HG03060 (cell line): ENCODE data around the gene FASTKD2.
"Not testable (repeated sequence)": the region's sequence is repeated elsewhere in the genome, so short reads cannot be mapped to it uniquely, and the experiment has no call there.

Source experiments
- ATAC-seq: cut with Tn5 transposase; IDR thresholded peaks from one replicate; pipeline ENCODE4 v1.9.1; 2021; ENCODE audit warnings: low read depth, moderate number of reproducible peaks; ENCODE audit not compliant: unreplicated experiment

Gene FASTKD2

GRCh38 chr2:206784559-206785353 lies 19.4 kb downstream of the FASTKD2 start:
- ATAC-seq = no peak

DNA sequence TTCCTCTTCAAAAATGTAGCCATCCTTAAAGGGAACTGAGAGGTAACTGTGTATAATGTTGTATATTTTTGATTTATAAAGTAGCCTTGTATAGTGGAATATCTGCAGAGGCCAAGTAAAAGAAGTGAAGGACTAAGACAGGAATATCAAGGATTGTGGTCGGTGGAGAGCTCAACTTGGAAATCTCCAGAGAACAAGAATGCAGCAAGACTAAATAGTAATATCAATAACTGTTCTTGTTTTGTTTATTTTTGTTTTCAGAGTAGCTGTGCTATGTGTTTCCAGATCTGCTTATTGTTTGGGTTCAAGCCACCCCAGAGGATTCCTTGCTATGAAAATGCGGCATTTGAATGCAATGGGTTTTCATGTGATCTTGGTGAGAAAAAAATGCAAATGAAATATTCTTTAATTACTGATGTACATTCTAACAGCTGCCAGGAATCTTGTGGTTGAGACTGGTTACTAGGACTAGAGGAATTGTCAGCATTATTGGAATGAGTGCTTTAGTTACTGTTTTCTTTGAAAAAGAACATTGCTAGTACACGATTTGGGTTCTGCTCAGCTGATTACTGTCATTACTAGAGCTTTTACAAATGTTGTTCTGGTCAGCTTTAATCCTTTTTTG lies 25.0 kb downstream of the FASTKD2 start:
- no peak for ATAC-seq

DNA sequence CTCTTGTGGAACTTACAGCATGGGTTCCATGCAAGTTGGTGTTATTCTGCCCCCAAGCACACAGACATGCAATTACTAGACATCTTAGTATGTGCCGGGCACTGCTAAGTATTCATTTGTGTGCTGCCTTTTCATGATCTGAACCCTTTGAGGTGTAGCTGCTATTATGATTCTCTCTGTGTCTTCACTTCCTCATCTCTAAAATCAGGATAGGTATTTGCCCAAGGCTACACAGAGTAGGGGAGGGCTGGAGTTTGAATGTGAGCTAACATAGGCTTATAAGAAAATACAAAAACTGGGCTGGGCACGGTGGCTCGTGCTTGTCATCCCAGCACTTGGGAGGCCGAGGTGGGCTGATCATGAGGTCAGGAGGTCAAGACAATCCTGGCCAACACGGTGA lies 27.2 kb downstream of the FASTKD2 start:
- no peak for ATAC-seq

DNA sequence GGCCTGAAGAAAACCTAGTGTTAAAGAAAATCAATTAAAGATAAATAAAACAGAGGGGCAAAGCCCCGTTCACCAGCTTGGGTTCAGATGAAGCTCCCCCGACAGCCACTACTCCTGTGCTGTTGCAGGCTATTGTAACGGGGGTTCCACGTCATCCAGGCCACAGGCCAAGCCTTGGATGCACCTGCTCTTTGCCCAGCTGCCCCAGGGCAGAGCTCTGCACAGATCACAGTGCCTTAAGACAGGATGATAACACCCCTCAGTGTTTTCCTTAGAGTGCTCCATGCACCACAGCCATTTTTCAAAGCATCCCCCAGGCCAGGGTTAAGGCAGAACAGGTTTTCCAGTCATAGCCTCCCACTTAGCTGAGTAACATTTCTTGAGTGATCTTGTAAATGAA lies 32.0 kb downstream of the FASTKD2 start:
- no peak for ATAC-seq

DNA sequence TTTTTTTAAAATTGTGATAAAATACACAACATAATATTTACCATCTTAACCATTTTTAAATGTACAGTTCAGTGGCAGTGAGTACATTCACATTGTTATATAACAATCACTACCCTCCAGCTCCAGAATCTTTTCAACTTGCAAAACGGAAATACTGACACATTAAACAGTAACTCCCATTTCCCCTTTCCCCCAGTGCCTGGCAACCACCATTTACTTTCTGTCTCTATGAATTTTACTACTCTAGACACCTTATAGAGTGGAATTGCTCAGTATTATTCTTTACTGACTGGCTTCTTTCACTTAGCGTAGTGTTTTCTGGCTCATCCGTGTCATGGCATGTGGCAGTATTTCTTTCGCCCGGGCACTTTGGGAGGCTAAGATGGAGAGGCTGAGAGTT lies 32.6 kb downstream of the FASTKD2 start:
- ATAC-seq = no peak

DNA sequence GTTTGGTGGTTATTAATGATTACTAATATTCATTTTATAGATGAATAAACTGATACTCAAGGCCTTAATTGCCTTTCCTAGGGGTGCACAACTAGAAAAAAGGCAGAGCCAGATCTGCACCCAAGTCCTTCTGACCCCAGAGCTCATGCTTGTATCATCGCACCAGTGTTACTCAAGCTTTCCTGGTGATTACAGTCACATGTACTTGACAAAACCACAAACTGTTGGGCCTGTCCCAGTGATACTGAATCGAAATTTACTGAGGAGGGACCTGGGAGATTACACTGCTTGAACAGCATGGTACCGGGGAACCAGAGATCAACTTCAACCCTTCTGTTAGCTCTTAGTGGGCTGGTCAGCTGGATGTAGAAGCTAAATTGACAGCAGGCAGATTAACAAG lies 33.7 kb downstream of the FASTKD2 start:
- no peak for ATAC-seq

DNA sequence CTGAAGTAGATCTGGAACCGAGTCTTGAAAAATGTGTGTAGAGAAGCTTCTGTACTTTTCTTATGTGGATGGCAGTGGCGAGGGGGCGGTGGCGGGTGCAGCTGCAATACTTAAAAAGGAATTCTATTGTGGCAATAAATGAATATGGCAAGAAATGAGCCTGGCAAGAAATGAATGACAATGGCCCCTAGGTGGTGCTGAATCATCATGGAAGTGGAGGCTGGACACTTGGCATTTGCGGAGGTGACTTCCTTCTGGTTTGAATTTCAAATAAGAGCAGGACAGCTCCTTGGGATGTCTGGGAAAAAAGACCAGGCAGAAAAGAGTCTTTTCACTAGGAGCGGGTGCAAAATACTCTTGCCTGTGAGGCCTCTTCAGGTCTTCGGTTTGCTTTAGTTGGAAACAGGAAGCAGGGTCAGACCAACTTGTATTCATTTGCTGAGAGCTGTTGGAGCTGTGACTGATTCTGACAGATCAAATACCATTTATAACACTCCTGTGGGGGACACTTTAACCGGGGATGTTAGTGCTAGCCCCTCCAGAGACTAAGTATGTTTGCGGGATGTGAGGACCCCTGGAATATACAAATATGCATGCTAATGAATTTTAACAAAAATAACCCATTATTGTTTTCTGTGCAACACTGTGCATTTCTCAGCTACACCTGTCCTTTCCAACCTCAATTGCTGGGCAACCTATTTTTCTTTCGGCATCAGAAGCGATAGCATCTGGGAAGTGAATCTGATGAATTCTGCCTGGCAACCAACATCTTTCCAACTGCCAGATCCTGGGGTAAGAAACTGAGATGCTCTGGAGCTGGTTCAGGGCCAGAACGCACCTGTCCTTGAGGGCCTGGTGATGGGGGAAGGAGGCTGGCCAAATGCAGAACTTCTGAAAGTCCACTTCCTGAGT lies 35.4 kb downstream of the FASTKD2 start:
- ATAC-seq = peak; percentile 46

- ATAC-seq = no peak
These were observed 36.2 kb downstream of the FASTKD2 start for GRCh38 chr2:206801418-206802189.

- no peak for ATAC-seq
These were observed 37.5 kb downstream of the FASTKD2 start for GRCh38 chr2:206802654-206803514.

DNA sequence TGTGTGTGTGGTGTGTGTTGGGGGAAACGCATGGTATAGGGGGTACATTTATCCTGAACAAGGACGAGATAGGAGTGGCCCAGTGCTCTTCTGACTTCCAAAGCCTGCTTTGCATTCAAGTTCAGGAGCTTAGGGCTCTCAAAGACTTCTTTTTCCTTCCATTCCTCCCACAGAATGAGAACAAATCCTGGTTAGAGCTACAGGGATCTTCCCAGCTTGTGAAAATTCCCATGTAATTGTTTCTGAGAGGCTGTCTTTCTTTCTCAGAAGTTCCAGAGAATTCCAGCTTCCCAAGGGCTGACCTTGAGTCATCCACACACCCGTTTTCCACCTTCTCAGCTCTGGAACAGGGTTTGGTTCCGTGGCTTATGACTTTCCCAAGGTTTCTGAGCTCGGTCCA lies 38.9 kb downstream of the FASTKD2 start:
- no peak for ATAC-seq

DNA sequence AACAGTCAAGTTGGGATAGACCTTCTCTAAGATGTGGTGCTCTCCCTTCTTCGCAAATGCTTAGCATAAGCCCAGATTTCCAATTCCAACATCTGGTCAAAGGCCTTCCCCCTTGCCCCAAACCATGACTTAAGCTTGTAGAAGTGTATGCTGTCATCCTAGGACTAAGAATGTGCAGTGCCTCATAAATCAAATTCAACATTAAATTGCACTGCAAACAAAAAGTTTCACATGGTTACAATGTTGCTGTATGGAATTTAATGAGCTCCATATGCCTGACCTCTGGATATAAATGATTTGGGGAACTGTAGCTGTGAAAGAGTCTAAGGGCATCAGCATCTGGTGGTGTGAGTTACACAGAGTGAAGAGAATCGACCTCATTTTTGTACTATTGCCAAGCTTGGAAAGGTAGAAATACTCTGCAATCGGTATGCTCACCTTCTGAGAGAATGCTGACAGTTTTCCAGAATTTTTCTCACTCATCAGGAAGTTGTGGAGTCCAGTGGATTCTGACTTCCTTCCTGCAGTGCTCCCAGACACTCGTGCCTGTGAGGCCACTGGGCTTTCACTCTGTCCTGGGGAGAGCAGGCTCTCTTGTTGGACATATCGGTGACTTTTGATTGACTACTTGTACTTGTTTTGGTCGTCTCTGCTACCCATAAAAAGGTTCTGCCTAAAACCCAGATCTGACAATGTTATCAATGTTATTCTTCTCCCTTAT lies 40.6 kb downstream of the FASTKD2 start:
- no peak for ATAC-seq

DNA sequence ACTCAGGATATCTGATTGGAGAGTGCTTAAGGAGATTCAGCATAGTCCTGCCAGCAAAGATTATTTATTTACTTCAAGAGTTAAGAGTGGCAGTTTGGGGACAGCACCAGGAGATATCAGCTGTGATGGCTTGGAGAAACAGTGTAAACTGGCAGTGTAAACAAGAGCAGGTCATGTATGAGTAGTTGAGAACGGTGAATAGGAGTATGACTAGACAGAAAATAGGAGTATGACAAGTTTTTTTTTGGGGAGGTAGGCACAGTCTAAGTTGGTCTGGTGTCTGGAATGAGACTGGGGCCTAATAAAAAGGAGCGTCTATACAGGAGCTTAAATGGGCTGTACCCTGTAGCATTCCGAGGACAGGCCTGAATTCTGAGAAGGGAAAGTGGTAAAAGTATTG lies 42.2 kb downstream of the FASTKD2 start:
- ATAC-seq = not testable (repeated sequence)

DNA sequence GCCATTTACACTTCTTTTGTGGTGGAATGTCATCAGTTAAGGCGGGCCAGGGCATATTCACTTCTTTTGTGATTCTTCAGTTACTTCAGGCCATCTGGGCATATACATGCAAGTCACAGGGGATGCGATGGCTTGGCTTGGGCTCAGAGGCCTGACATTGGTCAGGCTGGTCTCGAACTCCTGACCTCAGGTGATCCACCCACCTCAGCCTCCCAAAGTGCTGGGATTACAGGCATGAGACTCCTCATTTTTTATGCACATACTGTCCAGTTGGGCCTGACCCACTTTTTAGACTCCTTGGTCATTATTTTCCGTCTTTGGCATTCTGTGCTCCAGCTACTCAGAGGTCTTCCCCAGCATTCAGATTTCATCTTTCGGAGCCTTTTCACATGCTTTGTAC lies 47.1 kb downstream of the FASTKD2 start:
- not testable (repeated sequence) for ATAC-seq

DNA sequence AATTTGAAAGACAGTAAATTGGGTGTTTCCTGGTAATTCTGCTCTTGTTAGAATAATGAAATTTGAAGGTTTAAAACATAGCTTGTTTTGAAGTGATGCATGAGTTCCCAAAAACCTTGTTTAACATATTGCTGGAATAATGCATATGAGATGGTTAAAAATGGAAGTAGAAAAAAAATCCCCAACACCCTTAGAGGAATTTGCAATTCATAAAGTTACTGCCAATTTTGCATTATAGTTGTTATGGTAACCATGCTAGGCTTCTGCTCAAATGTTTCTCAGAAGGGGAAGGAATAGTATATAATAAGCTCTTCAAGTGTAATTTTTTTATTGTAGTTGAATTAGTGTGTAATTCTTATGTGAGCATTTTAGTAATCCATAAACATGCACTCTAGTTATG lies 49.1 kb downstream of the FASTKD2 start:
- no peak for ATAC-seq

GRCh38 chr2:206820807-206821206 lies 55.4 kb downstream of the FASTKD2 start:
- no peak for ATAC-seq

- no peak for ATAC-seq
These were observed 57.8 kb downstream of the FASTKD2 start for GRCh38 chr2:206823178-206823577.

DNA sequence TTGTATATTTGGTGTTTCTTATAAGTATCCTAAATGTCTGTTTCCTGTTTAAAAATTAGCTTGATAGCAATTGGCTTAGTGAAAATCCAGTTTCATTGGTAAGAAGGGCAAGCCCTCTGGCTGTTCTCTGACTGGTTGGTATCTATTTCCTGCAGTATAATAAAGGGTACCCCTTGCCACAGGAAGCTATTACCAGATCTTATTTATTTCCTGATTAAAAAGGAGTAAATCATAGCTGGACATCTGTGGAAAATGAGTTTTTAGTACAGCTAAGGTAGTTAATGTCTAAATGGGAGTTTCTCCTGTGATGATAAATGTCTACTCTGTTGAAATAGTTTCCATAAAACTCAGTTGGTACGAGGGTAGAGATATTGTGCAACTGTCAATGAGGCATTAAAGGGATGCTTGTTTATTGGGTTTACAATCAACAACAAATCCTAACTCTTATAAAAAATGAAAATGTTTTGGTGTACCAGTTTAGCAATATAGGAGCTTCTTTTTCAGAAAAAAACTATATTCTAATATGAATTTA lies 58.7 kb downstream of the FASTKD2 start:
- ATAC-seq = no peak

GRCh38 chr2:206824993-206825392 lies 59.6 kb downstream of the FASTKD2 start:
- no peak for ATAC-seq
